Panc1 (cell line): ENCODE results near the gene IWS1. TPM values are rescaled to one million over a fixed set of nuclear protein-coding genes. Genes with fewer than 3 reads are reported as not detected.

ENCODE experiments used
- ATAC-seq: fragments of 200-7000 bp; cut with Tn5 transposase; 2 replicates; pipeline ENCODE4 v1.9.1; 2020; ENCODE audit warnings: mild to moderate bottlenecking, moderate library complexity
- BruUV-seq: library from RNA; stranded (reverse); fragments of 400-500 nt; replicated peaks from 2 replicates; lab custom pipeline; 2021; lab: Mats Ljungman, UMichigan
- CTCF ChIA-PET: fragments of 300-600 bp; sonication (Branson Sonifier 250); formaldehyde crosslinking; loops from one replicate; lab custom pipeline; 2022; ENCODE audit warnings: antibody characterized with exemption; lab: Charles Lee
- POLR2A ChIA-PET: fragments of 300-600 bp; sonication (Branson Sonifier 250); formaldehyde crosslinking; loops from one replicate; lab custom pipeline; 2022; ENCODE audit warnings: antibody characterized with exemption; lab: Charles Lee
- DNase-seq: peaks from one replicate; pipeline ENCODE4 v3.0.0-alpha.2; 2010; ENCODE audit warnings: low read depth, low spot score
- H3K27ac ChIP-seq: 2 replicates; pipeline ENCODE4 v1.5.1; 2011; ENCODE audit warnings: mild to moderate bottlenecking, low read length, inconsistent platforms
- H3K27me3 ChIP-seq: fragments of 200-500 bp; sonication (Bioruptor generic); 2 replicates; pipeline ENCODE4 v1.6.0; 2014; ENCODE audit warnings: low read length, inconsistent platforms; ENCODE audit not compliant: control insufficient read depth, insufficient read depth
- H3K36me3 ChIP-seq: fragments of 200-500 bp; sonication (Bioruptor generic); 2 replicates; pipeline ENCODE4 v1.5.1; 2014; ENCODE audit warnings: inconsistent platforms, mild to moderate bottlenecking, low read length, moderate library complexity; ENCODE audit not compliant: control insufficient read depth, insufficient read depth
- H3K4me1 ChIP-seq: 2 replicates; pipeline ENCODE4 v1.5.1; 2011; ENCODE audit warnings: inconsistent platforms, mild to moderate bottlenecking, low read length, moderate library complexity; ENCODE audit not compliant: control insufficient read depth, insufficient read depth
- H3K4me3 ChIP-seq, 2 experiments: 2 replicates each; pipeline ENCODE4 v1.5.1; 2011 to 2012; ENCODE audit warnings: low read depth in 2 of 2, low read length in 2 of 2, mild to moderate bottlenecking in 2 of 2, inconsistent platforms in 1 of 2, moderate library complexity in 1 of 2
- H3K9me3 ChIP-seq: fragments of 200-500 bp; sonication (Bioruptor generic); 2 replicates; pipeline ENCODE4 v1.5.1; 2014; ENCODE audit warnings: low read depth, mild to moderate bottlenecking, inconsistent platforms, low read length, moderate library complexity; ENCODE audit not compliant: control insufficient read depth, insufficient read depth
- CTCF ChIP-seq: fragments of 450-650 bp; IDR thresholded peaks from 2 replicates; pipeline ENCODE4 v1.5.1; 2017; ENCODE audit warnings: mild to moderate bottlenecking
- POLR2AphosphoS5 ChIP-seq: IDR thresholded peaks from 2 replicates; pipeline ENCODE4 v1.6.1; 2012; ENCODE audit warnings: mild to moderate bottlenecking, low read depth, low read length, moderate library complexity
- SIN3A ChIP-seq: IDR thresholded peaks from 2 replicates; pipeline ENCODE4 v1.6.1; 2012; ENCODE audit warnings: low read depth, mild to moderate bottlenecking, low read length, moderate library complexity, borderline replicate concordance; ENCODE audit not compliant: insufficient read depth
- TCF7L2 ChIP-seq: IDR thresholded peaks from 2 replicates; pipeline ENCODE4 v1.6.1; 2011; ENCODE audit warnings: mild to moderate bottlenecking, low read depth, low read length, inconsistent platforms
- in situ Hi-C: cut with HindIII; loops from 2 replicates; pipeline ENCODE4 v1.10.0; 2016; ENCODE audit warnings: low sequenced_read_pairs, low pct_unique_long_range_greater_than_20kb
- intact Hi-C: fragments of 100-400 bp; cut with micrococcal nuclease; formaldehyde crosslinking; loops from one replicate; pipeline ENCODE4 v1.10.0; 2022; ENCODE audit not compliant: unreplicated experiment
- total RNA-seq: library from RNA; stranded (reverse); gene quantifications from one replicate; pipeline ENCODE4 v1.2.1, GENCODE V29; 2021; ENCODE audit not compliant: unreplicated experiment
- TF ChIP-seq, protein P1 (sequence below), 2 experiments: IDR thresholded peaks; 2 replicates each; pipeline ENCODE4 v1.6.1; 2011 to 2012; ENCODE audit warnings: low read depth in 2 of 2, control low read depth in 1 of 2, low read length in 1 of 2, mild to moderate bottlenecking in 1 of 2, moderate library complexity in 1 of 2; ENCODE audit not compliant: insufficient read depth in 1 of 2

IWS1 gene
- total RNA-seq, 1 experiment from 2014 or later, result 48.6 TPM

GRCh38 chr2:127506510-127506909, 19.8 kb downstream of the IWS1 start:
- CTCF ChIA-PET, result interaction anchor here (0.6 to 0.7 kb wide), 2 partner anchors 27 to 575 kb away, joined by 3 to 4 read pairs; no protein-coding TSS in a partner anchor
- no peak for TF ChIP-seq TCF7L2
- no peak for TF ChIP-seq SIN3A
- Histone ChIP-seq H3K4me3 (no peak overlapping the region), H3K27me3 (no peaks in the 10 kb centered on the region), H3K36me3 (peaks cover 39% of the 10 kb centered on the region), H3K4me1 (peaks cover 40% of the 10 kb centered on the region), H3K9me3 (no peaks in the 10 kb centered on the region), H3K27ac (no peak overlapping the region)
- DNase-seq (no peak), ATAC-seq (no peak)
- POLR2A ChIA-PET, result no interaction called here
- intact Hi-C loops (no loop called here), in situ Hi-C loops (no loop called here)
- BruUV-seq, result no TSS peak

- H3K9me3 ChIP-seq, result no peaks in the 10 kb centered on the region
- ChIA-PET CTCF (no interaction called here), POLR2A (no interaction called here)
- no peak overlapping the region for H3K27ac ChIP-seq
- H3K36me3 ChIP-seq, result peaks cover 56% of the 10 kb centered on the region
- TSS peak; percentile 68 for BruUV-seq
- TF ChIP-seq CTCF (no peak), POLR2AphosphoS5 (no peak), SIN3A (no peak), TCF7L2 (no peak)
- TF ChIP-seq, protein P1, sequence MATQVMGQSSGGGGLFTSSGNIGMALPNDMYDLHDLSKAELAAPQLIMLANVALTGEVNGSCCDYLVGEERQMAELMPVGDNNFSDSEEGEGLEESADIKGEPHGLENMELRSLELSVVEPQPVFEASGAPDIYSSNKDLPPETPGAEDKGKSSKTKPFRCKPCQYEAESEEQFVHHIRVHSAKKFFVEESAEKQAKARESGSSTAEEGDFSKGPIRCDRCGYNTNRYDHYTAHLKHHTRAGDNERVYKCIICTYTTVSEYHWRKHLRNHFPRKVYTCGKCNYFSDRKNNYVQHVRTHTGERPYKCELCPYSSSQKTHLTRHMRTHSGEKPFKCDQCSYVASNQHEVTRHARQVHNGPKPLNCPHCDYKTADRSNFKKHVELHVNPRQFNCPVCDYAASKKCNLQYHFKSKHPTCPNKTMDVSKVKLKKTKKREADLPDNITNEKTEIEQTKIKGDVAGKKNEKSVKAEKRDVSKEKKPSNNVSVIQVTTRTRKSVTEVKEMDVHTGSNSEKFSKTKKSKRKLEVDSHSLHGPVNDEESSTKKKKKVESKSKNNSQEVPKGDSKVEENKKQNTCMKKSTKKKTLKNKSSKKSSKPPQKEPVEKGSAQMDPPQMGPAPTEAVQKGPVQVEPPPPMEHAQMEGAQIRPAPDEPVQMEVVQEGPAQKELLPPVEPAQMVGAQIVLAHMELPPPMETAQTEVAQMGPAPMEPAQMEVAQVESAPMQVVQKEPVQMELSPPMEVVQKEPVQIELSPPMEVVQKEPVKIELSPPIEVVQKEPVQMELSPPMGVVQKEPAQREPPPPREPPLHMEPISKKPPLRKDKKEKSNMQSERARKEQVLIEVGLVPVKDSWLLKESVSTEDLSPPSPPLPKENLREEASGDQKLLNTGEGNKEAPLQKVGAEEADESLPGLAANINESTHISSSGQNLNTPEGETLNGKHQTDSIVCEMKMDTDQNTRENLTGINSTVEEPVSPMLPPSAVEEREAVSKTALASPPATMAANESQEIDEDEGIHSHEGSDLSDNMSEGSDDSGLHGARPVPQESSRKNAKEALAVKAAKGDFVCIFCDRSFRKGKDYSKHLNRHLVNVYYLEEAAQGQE (IDR thresholded peaks at IDR 0.05; ENCODE audit: insufficient read depth in 1 of 2, low read depth in 2 of 2, low read length in 1 of 2), result no peak
- H3K27me3 ChIP-seq, result no peaks in the 10 kb centered on the region
- intact Hi-C loops, result no loop called here
- DNase-seq, result no peak
- ATAC-seq, result no peak
- in situ Hi-C loops, result no loop called here
- no peak overlapping the region for H3K4me3 ChIP-seq
- H3K4me1 ChIP-seq, result peaks cover 30% of the 10 kb centered on the region
Observed at GRCh38 chr2:127504552-127505430, 21.5 kb downstream of the IWS1 start.

GRCh38 chr2:127503491-127503890, 22.8 kb downstream of the IWS1 start:
- no peak overlapping the region for H3K4me3 ChIP-seq
- DNase-seq (no peak), ATAC-seq (no peak)
- BruUV-seq, result no TSS peak
- in situ Hi-C loops (no loop called here), intact Hi-C loops (no loop called here)
- H3K27me3 ChIP-seq, result no peaks in the 10 kb centered on the region
- H3K27ac ChIP-seq, result no peak overlapping the region
- no peaks in the 10 kb centered on the region for H3K9me3 ChIP-seq
- H3K4me1 ChIP-seq, result peaks cover 17% of the 10 kb centered on the region
- peaks cover 64% of the 10 kb centered on the region for H3K36me3 ChIP-seq
- ChIA-PET POLR2A (interaction anchor here (0.7 kb wide), 1 partner anchor 11 kb away, joined by 3 read pairs; no protein-coding TSS in a partner anchor), CTCF (no interaction called here)
- TF ChIP-seq CTCF, result no peak
